ENCODE results near the gene CLPSL1.

- TF ChIP-seq CTCF (IDR thresholded peaks at IDR 0.05) (no peak), POLR2AphosphoS5 (IDR thresholded peaks at IDR 0.05) (no peak), EP300 (IDR thresholded peaks at IDR 0.05) (no peak)
Observed at GRCh38 chr6:35752330-35752729, 28.5 kb upstream of the CLPSL1 start.

Data from stomach (tissue), 4 donors.